Measurements from ENCODE around the gene DAB1.

The DAB1 gene

DNA sequence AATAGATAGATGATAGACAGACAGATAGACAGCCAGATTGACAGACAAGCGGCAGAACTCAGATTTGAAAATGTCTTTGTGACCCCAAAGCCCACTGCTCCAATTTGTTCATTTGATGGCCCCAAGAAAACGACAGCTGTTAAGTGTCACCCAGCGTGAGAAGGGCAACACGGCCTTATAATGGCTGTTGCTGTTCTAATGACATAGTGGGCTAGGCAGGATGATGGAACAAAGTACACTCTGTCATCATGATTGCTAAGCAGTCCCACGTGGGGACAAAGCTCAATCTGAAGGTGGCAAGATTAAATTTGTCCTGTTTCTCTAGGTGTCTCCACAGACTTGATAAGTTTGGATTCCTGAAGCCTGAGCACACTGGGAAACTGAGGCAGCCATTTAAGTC lies 112.9 kb downstream of the DAB1 start:
- no peak for DNase-seq

DNA sequence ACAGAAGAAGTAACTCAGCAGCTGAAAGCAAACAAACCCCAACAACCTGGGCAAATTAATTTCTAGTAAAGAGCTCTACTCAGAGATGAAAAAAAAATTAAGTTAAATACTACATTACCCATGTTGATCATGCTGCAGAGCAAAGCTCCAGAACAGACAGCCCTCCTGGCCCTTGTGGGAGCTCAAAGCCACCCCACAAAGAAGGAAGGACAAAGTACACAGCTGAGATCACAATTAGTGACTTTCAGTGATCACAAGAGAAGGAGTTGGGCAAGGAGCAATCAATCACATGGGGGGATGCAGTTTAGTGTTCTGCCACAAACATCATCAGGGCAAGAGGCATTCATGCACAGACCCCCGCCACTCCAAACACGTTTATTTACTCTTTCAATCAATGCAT lies 114.2 kb downstream of the DAB1 start:
- no peak for DNase-seq

DNA sequence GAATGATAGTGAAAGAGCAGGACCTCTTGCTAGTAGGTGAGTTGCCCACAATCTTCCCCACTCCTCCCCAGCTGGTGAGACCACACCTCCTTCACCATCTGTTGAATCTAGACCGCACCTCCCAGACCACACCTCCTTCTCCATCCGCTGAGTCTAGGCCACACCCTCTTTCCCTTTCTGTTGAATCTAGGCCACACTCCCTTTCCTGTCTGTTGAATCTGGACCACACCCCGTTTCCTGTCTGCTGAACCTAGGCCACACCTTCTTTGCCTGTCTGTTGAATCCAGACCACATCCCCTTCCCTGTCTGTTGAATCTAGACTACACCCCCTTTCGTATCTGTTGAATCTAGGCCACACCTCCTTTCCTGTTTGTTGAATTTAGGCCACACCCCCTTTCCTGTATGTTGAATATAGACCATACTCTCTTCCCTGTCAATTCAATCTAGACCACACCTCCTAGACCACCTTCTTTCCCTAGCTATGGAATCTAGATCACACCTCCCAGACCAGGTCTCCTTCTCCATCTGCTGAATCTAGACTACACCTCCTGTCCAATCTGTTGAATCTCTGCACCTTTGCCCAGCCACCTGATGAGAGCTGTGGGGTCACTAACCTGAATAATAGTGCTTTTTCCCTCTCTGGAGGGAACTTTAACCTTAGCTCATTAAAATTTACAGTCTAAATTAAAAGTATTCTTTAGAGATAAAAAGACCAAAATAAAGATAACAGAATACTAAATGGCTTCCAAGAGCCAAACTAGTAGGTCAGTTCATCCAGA lies 116.3 kb downstream of the DAB1 start:
- peak; percentile 73 for DNase-seq

DNA sequence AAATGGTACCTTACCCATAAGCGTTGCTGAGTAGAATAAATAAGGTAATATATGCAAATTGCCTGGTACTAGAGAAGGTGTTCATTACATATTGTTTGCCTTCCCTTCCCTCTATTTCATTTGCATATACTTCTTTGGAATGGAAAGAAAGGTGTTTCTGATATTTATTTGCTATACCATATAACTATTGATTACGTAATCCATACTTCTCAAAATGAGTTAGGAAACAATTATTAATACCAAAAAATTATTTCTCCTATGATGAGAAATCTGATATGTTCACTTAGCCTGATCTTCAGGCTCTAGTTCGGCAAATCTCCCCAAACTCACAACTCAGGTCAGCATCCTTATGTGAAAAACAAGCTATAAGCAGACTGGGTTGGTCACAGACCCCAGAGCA lies 119.3 kb downstream of the DAB1 start:
- DNase-seq = no peak

DNA sequence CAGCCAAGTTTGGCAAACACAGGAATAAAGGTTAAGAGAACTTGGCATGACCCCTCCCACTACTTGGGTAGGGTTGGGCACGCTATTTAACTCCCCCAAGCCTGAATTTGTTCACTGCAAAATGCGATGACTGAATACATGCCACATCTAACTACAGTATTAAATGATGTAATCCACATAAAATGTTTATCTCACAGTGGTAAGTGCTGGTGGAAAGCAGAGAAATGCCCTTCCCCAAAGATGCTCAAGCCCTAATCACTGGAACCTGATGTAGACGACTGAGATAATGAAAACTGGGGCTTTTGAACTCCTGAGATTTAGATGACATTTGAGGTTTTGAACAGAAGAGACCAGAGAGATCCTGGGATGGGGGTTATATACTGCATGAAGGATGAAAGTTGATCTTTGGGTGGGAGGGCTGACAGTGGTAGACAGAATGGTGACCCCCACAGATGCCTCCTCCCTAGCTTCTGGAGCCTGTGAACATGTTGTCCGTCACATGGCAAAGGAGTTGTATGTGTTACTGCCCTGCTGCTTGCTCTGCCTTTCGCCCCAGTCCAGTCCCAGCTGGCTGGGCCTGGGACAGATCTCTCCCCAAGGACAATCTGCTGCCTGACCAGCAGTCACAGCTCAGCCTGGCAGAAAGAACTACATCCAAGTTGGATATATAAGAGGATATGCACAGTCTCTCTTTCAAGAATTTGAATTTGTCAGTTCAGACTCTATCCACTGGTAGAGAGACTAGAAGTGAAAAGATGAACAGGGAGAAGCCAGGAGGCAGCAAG lies 120.9 kb downstream of the DAB1 start:
- DNase-seq = no peak

DNA sequence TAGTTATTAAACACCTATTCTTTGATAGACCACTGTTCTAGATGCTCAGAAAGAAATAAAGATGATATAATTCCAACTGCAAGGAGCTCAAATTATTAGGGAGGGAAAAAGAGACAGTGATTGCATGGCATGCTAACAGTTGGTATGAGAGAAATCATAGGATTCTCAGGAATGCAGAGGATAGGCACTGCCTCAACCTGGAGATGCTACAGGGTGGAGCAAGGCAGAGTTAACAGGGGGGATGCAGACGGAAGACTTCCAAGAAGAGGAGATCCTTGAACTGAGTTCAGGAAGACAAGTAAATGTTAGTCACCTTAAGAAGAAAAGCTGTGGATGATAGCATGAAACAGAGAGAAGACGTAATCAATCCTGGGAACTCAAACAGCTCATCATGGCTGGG lies 123.7 kb downstream of the DAB1 start:
- no peak for DNase-seq

DNA sequence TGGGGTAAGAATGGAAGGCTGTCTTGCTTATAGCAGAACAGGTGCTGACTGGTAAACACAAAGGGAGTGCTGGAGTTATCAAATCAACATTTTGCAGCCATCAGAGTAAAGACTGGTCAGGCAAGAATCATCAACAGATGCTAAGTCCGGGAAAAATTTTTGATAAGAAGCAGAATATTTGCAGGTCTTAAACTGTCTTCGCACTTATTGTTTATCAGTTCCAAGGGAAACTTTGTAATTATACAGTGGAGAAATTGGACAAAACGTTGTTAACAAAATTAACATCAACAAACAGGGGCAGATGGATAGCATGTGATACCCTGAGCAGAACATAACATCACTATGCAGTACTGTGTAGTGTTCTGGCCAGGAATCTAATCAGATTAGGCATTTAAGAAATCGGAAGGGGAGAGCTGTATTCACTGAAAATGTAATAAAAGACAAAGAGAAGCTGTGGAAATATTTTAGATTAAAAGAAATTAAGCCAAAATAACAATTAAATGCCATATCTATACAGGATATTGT lies 127.1 kb downstream of the DAB1 start:
- no peak for DNase-seq

DNA sequence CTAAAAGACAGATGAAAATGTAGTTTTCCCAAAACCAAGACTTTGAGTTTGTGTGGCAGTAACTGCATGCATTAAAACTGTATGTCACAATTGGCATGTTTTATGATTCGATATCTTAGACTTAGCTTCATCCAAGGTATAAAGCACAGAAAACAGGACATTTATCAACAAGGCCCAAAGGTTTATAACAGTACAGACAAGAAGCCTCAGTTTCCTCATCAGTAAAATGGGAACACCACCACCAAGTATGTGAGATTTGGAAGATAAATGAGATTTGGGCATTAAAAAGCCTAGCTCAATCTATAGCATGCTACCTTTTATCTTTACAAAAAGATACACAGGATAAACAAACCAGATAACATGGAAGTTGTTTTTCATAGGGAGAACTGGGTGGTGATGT lies 128.5 kb downstream of the DAB1 start:
- DNase-seq = no peak

DNA sequence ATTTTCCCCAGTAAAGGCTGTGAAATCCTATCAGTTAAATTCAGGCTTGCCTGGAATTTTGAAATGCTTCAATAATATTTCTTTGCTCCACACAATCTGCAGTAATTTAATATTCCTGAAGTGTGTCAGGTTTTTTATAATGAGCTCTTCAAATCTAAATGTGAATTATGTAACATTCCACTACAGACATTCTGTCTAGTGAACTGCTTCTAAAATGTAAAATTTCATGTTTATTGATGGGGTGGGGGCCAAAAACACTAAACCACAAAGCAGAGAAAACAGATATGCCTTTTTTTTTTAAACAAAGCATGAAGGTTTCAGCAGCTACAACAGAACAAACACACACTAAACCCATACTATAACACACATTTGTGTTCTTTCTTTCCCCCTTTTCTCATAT lies 129.7 kb downstream of the DAB1 start:
- DNase-seq = no peak

DNA sequence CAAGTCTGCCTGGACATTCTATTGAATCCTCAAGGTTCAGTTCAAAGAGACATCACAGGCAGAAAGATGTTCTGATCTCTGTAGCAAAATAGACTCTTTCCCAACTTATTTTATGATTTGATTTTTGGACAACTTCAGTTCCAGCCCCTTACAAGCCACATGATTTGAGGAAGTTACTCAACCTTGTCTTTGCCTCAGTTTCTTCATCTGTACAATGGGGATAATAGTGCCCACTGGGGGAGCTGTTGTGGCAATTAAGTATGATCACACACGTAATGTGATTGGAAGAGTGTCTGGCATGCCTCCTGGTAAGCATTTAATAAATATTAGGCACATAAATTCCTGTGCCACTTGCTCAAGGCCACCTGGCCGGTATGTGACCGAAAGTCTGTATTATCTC lies 130.6 kb downstream of the DAB1 start:
- no peak for DNase-seq

DNA sequence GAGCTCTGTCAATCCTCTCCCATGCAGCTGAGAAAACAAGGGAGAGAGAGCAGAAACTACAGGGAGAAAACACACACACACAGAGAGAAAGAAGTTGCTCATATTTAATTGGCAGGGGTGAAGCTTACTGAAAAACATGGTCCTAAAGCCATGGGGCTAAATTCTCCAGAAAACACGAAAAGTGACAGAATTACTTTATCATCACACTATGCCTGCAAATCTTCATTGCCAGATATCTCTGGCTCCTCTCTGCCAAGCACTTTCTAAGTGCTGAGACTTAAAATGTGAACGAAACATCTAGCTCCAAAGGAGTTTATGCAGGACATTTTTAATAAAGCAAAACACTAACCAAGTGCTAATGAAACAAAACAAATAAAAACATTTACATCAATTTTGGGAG lies 134.1 kb downstream of the DAB1 start:
- no peak for DNase-seq

DNA sequence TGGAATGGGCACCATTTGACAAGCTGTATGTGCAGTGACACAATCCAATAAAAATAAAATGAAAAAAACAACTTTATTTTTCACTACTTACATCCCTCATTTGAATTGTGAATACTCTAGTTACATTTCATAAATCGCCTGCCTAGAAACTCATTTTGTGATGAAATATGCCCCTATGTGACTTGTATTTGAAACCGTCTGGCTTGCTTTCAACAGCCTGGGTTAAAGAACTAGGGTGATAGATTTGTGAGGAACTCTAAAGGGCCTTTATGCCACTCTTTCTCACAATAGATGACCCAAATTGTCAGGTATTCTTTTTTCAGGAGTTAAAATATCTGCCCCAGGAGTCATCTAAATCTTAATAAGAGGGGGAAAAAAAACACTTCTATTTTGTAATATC lies 137.9 kb downstream of the DAB1 start:
- no peak for DNase-seq

DNA sequence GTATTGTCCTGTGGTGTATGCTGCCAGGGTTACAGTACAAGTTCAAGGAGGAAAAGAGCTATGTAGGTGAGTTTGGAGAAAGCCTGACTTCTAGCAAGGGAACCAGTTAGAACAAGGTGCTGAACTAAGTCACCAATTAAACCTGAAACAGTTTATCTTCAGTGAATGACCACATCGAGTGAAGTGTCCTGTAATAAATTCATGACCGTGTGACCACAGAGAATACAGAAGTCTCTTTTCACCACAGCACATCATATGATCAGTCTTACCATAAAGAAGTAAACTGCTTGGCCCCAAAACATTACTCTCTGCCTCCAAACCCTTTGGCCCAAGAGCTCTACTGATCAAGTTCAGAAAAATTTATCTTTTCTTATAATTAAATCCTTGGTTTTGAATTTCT lies 141.4 kb downstream of the DAB1 start:
- DNase-seq = no peak

DNA sequence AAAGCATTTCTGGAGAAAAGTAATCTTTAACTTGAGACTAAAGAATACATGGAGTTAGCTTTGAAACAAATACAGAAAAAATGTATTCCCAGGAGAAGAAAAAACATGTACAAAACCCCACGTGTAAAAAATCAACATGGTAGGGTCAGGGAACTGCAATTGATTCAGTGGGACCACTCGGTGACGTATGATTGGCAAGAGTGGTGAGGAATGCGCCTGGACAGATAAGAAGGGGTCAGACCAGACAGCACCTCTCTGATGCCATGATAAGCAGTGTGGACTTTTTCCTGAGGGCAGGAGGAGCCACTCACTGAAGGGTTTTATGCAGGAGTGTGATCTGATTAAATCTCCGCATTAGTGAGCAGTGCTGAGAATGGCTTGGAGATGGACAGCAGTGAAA lies 142.5 kb downstream of the DAB1 start:
- DNase-seq = no peak

DNA sequence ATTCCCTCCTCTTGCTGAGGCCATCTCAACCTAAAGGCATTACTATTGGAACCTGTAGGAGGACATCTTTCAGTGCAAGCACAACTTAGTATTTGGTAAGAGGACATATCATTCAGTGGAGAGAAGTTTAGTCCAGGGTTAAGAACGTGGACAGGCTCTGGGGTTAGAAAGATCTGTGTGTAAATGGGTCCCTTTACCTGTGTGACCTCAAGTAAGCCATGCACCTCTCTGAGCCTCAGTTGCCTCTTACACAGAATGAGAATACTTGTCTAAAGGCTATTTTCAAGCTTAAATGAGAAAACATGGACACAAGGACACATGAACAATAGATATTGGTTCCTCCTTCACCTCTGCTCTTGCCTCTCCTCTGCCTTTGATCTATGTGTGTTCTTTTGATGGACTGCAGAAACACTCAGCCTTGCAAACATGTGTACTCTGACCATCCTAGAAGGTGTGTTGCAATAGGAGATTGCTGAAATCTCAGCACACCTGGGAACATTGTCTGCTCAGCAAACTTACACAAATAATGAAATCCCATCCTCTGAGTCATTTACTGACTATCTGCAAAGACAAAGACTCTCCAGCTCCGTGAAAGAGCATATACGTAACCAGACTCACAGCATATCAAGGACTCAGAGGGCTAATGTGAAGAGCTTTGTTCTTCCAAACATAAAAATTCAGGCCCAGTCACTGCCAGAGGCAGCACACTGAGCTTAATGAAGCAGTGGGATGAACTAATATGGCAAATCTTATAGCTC lies 143.8 kb downstream of the DAB1 start:
- DNase-seq = no peak

DNA sequence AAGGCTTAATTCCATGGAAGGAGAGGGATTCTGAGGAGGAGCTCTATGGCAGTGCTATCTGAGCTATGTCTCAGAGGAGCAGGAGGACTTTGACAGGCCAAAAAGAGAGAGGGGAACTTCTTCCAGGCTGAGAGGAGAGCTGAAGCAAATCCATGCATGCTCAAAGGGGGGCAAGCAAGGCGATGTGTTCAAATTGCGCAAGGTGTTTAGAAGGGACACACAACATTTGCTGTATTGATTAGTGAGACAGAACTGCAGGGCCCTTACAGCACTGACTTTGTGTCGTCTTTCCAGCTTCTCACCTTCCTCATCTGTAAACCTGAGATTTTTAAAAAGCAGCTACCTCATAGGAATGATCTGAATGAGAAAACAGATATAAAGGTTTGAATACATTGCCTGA lies 145.3 kb downstream of the DAB1 start:
- DNase-seq = no peak

DNA sequence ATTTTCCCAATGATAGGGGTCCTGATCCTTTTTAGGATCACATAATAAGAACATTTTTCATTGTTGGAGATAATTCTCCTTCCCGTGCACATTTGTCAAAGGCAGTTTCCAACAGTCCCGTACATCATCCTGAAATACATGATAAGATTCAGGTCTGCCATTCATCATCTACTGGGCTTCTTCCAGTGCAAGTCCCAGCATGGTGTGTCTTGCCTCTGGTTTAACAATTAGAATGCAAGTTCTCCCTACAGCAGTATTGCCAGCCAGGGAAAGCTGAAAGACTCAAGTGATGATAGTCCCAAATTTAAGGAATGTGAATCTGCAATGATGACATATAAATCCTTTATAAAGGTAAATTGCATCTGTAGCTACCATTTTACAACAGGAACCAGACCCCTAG lies 146.2 kb downstream of the DAB1 start:
- DNase-seq = no peak

DNA sequence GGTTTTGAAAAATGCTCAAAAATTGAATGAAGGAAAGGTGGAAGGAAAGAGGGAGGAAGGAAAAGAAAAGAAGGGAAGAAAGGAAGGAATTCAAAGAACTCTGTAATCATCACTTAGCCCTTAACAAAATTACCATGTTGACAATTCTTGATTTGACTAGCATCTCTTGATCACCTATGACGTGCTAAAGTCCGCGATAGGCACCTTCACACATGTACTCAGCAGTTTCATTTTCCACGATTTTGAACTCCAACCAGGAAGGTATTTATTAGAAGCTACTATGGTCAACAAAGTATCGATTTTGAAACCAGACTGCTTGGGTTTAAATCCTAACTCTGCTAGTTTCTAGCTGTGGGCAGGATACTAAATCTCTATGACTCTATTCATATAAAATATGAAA lies 146.9 kb downstream of the DAB1 start:
- DNase-seq = no peak

DNA sequence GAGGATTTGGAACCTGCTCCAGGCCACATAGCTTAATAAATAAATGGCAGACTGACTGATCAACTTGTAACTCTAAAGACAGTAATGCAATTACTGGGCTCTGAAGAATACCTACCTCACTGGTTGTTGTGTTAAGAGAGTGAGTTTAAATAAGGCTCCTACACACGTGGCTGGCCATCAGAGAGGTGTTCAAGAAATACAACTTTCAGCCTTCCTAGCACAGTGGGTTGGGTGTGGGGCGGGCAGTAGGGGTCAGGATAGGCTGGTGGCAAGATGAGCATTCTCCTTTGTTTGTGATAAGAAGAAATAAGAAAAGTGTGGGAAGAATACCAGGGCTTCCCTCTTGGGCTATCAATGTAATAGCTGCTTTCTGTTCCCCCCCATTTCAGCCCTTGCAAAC lies 151.3 kb downstream of the DAB1 start:
- no peak for DNase-seq

DNA sequence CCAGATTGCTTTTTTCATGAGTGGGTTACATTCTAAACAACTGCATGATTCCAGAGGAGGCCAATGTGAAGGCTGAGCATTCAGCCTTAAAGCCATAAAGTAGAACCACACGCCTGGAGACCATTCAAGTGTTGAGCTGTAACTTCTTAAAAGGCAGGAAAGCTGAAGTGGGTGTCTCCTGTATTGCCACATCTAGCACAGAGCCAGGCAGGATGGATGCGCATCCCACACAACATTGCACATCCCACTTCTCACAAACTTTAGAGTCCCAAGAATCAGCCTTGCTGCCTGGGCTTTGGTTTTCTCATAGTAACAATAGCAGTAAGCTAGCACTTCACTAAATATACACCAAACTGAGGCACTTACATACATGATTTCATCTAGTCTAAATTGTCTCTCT lies 151.7 kb downstream of the DAB1 start:
- DNase-seq = no peak

DNA sequence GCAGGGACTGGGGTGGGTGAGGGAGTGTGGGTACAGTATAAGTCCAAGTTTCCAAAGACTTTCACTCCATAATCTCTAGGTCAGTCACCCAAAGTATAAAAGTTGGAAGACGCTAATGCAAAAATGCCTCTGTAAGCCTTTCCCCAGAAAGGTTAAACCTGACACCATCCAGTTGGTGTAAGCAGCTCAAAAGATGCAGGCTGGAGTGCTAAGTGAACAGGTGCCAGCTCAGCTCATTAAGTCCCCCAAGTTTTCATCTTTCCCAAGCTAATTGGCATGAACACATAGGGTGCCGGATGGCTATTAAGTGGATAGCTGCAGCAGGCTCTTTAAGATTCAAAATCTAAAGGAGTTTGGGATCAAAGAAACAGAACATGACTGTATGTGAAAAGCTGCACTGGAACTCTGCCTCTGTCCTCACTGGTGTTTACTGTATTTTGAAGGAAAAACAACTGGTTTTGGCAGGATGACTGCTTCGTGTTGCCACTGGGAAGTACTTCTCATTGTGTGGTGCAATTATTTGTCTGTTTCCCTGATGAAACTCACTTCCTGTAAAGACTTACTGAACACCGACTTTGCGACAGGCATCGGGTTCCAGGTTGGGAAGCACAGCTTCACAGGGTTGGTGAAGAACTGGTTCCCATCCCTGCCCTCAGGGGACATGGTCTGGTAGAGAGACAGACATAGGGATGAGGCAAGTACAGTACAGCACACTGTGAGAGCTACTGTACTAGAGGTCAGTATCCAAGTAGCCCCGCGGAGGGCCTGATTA lies 152.7 kb downstream of the DAB1 start:
- DNase-seq = no peak

DNA sequence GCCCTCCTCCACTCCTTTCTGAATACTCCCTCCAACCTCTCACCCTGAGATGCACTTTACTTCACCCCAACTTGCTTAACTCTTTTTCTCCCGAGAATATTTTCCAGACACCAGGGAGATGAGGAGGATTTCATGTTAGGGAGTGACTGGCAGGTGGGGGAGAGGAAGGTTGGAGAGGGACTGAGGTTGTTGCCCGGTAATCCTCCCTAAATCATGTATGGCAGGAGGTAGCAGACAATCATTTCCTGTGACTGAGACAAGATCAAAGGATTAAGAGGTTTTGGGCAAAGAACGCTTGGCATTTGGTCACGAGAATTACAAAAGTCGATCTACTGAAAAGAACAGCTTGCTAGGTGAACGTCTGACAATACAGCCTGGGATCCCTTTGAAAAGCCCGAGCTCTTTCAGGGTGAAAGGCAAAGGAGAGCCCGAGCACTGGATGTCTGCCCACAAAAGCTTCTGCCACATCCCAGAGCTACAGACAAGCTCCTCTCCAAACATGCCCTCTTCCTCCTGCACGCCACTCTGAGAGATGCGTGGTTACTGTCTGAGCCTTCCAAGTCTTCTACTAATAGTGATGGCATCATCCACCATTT lies 154.1 kb downstream of the DAB1 start:
- DNase-seq = no peak
